K562 (cell line): ENCODE results near the gene COX20. TPM values are rescaled to one million over a fixed set of nuclear protein-coding genes. Genes with fewer than 3 reads are reported as not detected.
A peak's percentile ranks its signal among the peaks of the same experiment; 100 is the strongest.

Source experiments
- COPS2 ChIP-seq: fragments of 450-650 bp; conservative IDR thresholded peaks from 2 replicates; pipeline ENCODE4 v1.6.1; 2016; ENCODE audit warnings: mild to moderate bottlenecking, moderate library complexity
- GTF2E2 ChIP-seq: fragments of 200-800 bp; sonication (Bioruptor generic); IDR thresholded peaks from 2 replicates; pipeline ENCODE4 v1.6.1; 2016; ENCODE audit warnings: missing genetic modification characterization, missing compliant biosample characterization
- KDM5B ChIP-seq: fragments of 200-600 bp; sonication (generic); IDR thresholded peaks from 2 replicates; pipeline ENCODE4 v1.6.1; 2012; ENCODE audit warnings: low read depth, mild to moderate bottlenecking, moderate library complexity, low read length, control low read depth, inconsistent platforms; ENCODE audit not compliant: insufficient replicate concordance
- KLF13 ChIP-seq: fragments of 450-650 bp; IDR thresholded peaks from 2 replicates; pipeline ENCODE4 v1.6.1; 2016; ENCODE audit warnings: missing genetic modification characterization, low read depth, mild to moderate bottlenecking, missing compliant biosample characterization, moderate library complexity, borderline replicate concordance
- MEIS2 ChIP-seq: fragments of 450-650 bp; IDR thresholded peaks from 2 replicates; pipeline ENCODE4 v1.6.1; 2014; ENCODE audit warnings: mild to moderate bottlenecking; ENCODE audit not compliant: partially characterized antibody
- POLR3G ChIP-seq: IDR thresholded peaks from 2 replicates; pipeline ENCODE4 v1.6.1; 2011; ENCODE audit not compliant: insufficient read length, insufficient replicate concordance; ENCODE audit errors: extremely low read depth
- TAF1 ChIP-seq: IDR thresholded peaks from 2 replicates; pipeline ENCODE4 v1.6.1; 2011; ENCODE audit warnings: mild to moderate bottlenecking, low read length, moderate library complexity; ENCODE audit not compliant: insufficient read depth, control insufficient read depth, severe bottlenecking; ENCODE audit errors: extremely low read depth
- TBP ChIP-seq: optimal IDR thresholded peaks from 2 replicates; pipeline ENCODE3; 2011; ENCODE audit warnings: low read depth, low read length, improper control_type of control experiment
- ZBTB1 ChIP-seq: sonication (generic); formaldehyde crosslinking; IDR thresholded peaks from 2 replicates; pipeline ENCODE4 v1.8.1; 2023; ENCODE audit warnings: missing genetic modification reagents, low read depth, mild to moderate bottlenecking, borderline replicate concordance
- ZFPM2 ChIP-seq: fragments of 250-450 bp; sonication (Bioruptor Pico); IDR thresholded peaks from 2 replicates; pipeline ENCODE4 v1.5.1; 2022; ENCODE audit warnings: mild to moderate bottlenecking
- ZNF41 ChIP-seq: fragments of 250-450 bp; sonication (Bioruptor Pico); conservative IDR thresholded peaks from 2 replicates; pipeline ENCODE4 v1.4.0; 2020; ENCODE audit warnings: mild to moderate bottlenecking
- ZNF431 ChIP-seq: sonication (generic); formaldehyde crosslinking; IDR thresholded peaks from 2 replicates; pipeline ENCODE4 v1.8.0; 2022; ENCODE audit warnings: mild to moderate bottlenecking, missing genetic modification reagents
- polyA plus RNA-seq, 8 experiments: library from polyadenylated mRNA; depleted of rRNA in 4 of 8; stranded (reverse) in 5 of 8; unstranded in 3 of 8; fragments of >200 nt; fragmentation: Nextera tagmentation in 2 of 8; fragmentation: Illumina TruSeq in 1 of 8; extraction: Ambion mirVana in 2 of 8; extraction: Trizol in 1 of 8; gene quantifications; 2 replicates each; pipeline versions ENCODE4 v1.2.1 to v1.2.3, GENCODE V29; 2011 to 2014; ENCODE audit warnings: inconsistent platforms in 1 of 8, missing spikeins in 1 of 8
- total RNA-seq, 7 experiments: library from RNA; depleted of rRNA in 6 of 7; stranded (reverse); fragments of >200 nt in 6 of 7; fragmentation: Illumina TruSeq in 2 of 7; extraction: Trizol in 2 of 7; gene quantifications; 2 replicates each; pipeline versions ENCODE4 v1.2.1 to v1.2.3, GENCODE V29; 2011 to 2021; ENCODE audit warnings: low replicate concordance in 1 of 7
- TF ChIP-seq, protein P1 (sequence below): fragments of 250-450 bp; sonication (Bioruptor Pico); IDR thresholded peaks from 2 replicates; pipeline ENCODE4 v1.5.0; 2021
- TF ChIP-seq, protein P2 (sequence below), 2 experiments: fragments of 450-650 bp in 1 of 2; sonication (generic) in 1 of 2; formaldehyde crosslinking in 1 of 2; IDR thresholded peaks; 2 replicates each; pipeline versions ENCODE4 v1.7.1 to v1.9.0; 2016 to 2022; ENCODE audit warnings: inconsistent platforms in 1 of 2, mild to moderate bottlenecking in 1 of 2, missing genetic modification reagents in 1 of 2
- TF ChIP-seq, protein P3 (sequence below): fragments of 450-650 bp; IDR thresholded peaks from 2 replicates; pipeline ENCODE4 v1.7.0; 2016; ENCODE audit warnings: borderline replicate concordance

The COX20 gene
- total and polyA plus RNA-seq, 9 of the 15 experiments (the other 6 are each of a cell fraction or from before 2014, with no cell fraction given): 41.5 to 192 (median 84.3) TPM

DNA sequence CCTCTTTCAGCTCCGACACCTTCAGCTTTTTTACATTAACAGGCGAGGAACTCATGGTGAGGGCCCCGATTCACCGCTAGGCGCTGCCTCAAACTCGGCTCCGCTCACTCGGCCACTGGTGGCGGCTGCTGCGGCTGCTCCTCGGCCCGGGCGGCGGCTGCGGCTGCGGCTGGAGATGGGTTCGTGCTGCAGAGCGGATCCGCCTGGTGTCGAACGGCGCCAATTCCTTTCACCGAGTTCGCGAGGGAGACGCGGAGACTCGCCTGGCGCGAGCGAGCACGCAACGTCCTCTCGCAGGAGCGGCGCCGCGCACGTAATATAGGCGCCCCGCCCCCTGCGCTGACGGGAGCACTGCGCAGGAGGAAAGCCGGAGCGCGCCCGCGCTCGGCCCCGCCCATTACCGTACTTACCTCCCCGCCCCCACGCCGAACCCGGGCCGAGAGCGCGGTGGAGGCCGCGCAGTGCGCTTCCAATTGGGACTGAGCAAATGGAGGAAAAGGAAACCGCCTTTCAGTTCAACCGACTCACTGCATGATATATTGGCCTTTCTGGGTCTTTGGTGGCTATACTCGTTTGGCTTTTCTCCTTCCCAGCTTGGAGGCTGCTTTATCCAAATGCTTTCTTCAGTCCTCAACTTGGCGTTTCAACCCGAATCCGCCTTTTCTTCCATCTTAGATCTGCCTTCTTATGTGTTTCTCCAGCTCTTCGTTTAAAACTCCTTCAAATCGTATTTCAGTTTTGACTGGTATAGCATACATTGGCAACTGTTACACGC, 29.0 kb downstream of the COX20 start, which contains the start of gene HNRNPU (continued):
- peak; percentile 98 for TF ChIP-seq ZBTB1 (CRISPR knock-in tag)
- peak; percentile 93 for TF ChIP-seq TBP
- TF ChIP-seq ZNF431 (CRISPR knock-in tag): peak; percentile 43; the same call in 1 of the 2 replicates
- peak; percentile 86 for TF ChIP-seq MEIS2
- TF ChIP-seq, protein P1, sequence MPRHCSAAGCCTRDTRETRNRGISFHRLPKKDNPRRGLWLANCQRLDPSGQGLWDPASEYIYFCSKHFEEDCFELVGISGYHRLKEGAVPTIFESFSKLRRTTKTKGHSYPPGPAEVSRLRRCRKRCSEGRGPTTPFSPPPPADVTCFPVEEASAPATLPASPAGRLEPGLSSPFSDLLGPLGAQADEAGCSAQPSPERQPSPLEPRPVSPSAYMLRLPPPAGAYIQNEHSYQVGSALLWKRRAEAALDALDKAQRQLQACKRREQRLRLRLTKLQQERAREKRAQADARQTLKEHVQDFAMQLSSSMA: no peak
- TF ChIP-seq, protein P2, sequence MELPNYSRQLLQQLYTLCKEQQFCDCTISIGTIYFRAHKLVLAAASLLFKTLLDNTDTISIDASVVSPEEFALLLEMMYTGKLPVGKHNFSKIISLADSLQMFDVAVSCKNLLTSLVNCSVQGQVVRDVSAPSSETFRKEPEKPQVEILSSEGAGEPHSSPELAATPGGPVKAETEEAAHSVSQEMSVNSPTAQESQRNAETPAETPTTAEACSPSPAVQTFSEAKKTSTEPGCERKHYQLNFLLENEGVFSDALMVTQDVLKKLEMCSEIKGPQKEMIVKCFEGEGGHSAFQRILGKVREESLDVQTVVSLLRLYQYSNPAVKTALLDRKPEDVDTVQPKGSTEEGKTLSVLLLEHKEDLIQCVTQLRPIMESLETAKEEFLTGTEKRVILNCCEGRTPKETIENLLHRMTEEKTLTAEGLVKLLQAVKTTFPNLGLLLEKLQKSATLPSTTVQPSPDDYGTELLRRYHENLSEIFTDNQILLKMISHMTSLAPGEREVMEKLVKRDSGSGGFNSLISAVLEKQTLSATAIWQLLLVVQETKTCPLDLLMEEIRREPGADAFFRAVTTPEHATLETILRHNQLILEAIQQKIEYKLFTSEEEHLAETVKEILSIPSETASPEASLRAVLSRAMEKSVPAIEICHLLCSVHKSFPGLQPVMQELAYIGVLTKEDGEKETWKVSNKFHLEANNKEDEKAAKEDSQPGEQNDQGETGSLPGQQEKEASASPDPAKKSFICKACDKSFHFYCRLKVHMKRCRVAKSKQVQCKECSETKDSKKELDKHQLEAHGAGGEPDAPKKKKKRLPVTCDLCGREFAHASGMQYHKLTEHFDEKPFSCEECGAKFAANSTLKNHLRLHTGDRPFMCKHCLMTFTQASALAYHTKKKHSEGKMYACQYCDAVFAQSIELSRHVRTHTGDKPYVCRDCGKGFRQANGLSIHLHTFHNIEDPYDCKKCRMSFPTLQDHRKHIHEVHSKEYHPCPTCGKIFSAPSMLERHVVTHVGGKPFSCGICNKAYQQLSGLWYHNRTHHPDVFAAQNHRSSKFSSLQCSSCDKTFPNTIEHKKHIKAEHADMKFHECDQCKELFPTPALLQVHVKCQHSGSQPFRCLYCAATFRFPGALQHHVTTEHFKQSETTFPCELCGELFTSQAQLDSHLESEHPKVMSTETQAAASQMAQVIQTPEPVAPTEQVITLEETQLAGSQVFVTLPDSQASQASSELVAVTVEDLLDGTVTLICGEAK (IDR thresholded peaks at IDR 0.05): peak; percentile 48
- TF ChIP-seq, protein P2 (CRISPR knock-in tag; IDR thresholded peaks at IDR 0.05): no peak
- 0 out of 2 replicates have a peak, but pooled peaks have one; percentile 8 for TF ChIP-seq ZNF41
- TF ChIP-seq, protein P3, sequence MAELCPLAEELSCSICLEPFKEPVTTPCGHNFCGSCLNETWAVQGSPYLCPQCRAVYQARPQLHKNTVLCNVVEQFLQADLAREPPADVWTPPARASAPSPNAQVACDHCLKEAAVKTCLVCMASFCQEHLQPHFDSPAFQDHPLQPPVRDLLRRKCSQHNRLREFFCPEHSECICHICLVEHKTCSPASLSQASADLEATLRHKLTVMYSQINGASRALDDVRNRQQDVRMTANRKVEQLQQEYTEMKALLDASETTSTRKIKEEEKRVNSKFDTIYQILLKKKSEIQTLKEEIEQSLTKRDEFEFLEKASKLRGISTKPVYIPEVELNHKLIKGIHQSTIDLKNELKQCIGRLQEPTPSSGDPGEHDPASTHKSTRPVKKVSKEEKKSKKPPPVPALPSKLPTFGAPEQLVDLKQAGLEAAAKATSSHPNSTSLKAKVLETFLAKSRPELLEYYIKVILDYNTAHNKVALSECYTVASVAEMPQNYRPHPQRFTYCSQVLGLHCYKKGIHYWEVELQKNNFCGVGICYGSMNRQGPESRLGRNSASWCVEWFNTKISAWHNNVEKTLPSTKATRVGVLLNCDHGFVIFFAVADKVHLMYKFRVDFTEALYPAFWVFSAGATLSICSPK: peak; percentile 82; the same call in 1 of the 2 replicates
- peak; percentile 98 for TF ChIP-seq TAF1
- TF ChIP-seq KLF13 (tag): peak; percentile 88; the same call in 1 of the 2 replicates
- TF ChIP-seq COPS2: no peak
- no peak for TF ChIP-seq ZFPM2 (CRISPR knock-in tag)
- TF ChIP-seq POLR3G: no peak
- TF ChIP-seq KDM5B: peak; percentile 91
- TF ChIP-seq GTF2E2: peak; percentile 92
